Keratinocyte (primary cell): Measurements from ENCODE around the gene SH2D2A.

Source experiments
- EZH2 ChIP-seq: IDR thresholded peaks from one replicate; pipeline ENCODE4 v1.6.1; 2012; ENCODE audit warnings: inconsistent platforms, mild to moderate bottlenecking, low read length, moderate library complexity
- TF ChIP-seq, protein P1 (sequence below), 3 experiments: IDR thresholded peaks in 1 of 3; conservative IDR thresholded peaks in 1 of 3; optimal IDR thresholded peaks in 1 of 3; 2 replicates in 2 of 3; 3 replicates in 1 of 3; pipeline versions ENCODE3 to v1.5.1; 2011; ENCODE audit warnings: low read length in 3 of 3, mild to moderate bottlenecking in 3 of 3, moderate library complexity in 2 of 3, control low read depth in 1 of 3, inconsistent platforms in 1 of 3; ENCODE audit not compliant: insufficient read depth in 2 of 3; ENCODE audit errors: extremely low read depth in 1 of 3

DNA sequence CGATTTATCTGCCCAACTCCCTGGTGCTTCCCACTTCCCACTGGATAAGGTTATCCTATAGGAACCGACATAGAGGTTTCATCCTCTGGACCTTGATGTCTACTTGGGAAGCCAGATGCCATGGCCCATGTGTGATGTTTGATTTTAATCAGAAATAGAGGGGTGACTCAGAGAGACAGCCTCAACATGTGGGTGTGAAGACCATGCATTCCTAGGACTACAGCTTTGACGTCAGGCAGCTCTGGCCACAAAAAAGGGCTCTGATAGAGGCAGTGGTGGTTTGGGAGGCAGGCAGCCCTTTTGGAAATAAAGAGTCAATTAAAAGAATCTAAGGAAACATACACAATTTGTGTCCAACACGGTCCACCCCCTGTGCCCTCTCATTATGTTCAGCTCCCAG lies 5.2 kb upstream of the SH2D2A start:
- TF ChIP-seq, protein P1, sequence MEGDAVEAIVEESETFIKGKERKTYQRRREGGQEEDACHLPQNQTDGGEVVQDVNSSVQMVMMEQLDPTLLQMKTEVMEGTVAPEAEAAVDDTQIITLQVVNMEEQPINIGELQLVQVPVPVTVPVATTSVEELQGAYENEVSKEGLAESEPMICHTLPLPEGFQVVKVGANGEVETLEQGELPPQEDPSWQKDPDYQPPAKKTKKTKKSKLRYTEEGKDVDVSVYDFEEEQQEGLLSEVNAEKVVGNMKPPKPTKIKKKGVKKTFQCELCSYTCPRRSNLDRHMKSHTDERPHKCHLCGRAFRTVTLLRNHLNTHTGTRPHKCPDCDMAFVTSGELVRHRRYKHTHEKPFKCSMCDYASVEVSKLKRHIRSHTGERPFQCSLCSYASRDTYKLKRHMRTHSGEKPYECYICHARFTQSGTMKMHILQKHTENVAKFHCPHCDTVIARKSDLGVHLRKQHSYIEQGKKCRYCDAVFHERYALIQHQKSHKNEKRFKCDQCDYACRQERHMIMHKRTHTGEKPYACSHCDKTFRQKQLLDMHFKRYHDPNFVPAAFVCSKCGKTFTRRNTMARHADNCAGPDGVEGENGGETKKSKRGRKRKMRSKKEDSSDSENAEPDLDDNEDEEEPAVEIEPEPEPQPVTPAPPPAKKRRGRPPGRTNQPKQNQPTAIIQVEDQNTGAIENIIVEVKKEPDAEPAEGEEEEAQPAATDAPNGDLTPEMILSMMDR (optimal IDR thresholded peaks at IDR 0.05 in 1 of 3, IDR thresholded peaks at IDR 0.05 in 1 of 3, conservative IDR thresholded peaks at IDR 0.05 in 1 of 3; ENCODE audit: extremely low read depth in 1 of 3, insufficient read depth in 2 of 3, low read length in 3 of 3): no peak
- no peak for TF ChIP-seq EZH2
